GM12878 (cell line): ENCODE results near the gene MAPK8. TPM values are rescaled to one million over a fixed set of nuclear protein-coding genes. Genes with fewer than 3 reads are reported as not detected.
A peak's percentile ranks its signal among the peaks of the same experiment; 100 is the strongest.

Experiments
- ATAC-seq: fragments of 200-7000 bp; cut with Tn5 transposase; 3 replicates; pipeline ENCODE4 v1.9.1; 2020; ENCODE audit warnings: mild to moderate bottlenecking, moderate library complexity
- BruUV-seq: library from RNA; stranded (reverse); fragments of 400-500 nt; replicated peaks from 2 replicates; lab custom pipeline; 2021; lab: Mats Ljungman, UMichigan
- CTCF ChIA-PET: fragments of 300-600 bp; sonication (Branson Sonifier 250); formaldehyde crosslinking; extraction: SDS; loops from one replicate; lab custom pipeline; 2021; ENCODE audit warnings: inconsistent platforms; lab: Yijun Ruan, JAX
- POLR2A ChIA-PET: fragments of 350-600 bp; formaldehyde crosslinking; extraction: SDS; loops from one replicate; lab custom pipeline; 2021; ENCODE audit warnings: inconsistent platforms; lab: Charles Lee
- RAD21 ChIA-PET: fragments of 300-600 bp; sonication (Branson Sonifier 250); formaldehyde crosslinking; loops from one replicate; lab custom pipeline; 2023; ENCODE audit warnings: antibody characterized with exemption; ENCODE audit not compliant: unreplicated experiment; lab: Charles Lee
- SMC1A ChIA-PET: fragments of 300-600 bp; sonication (Branson Sonifier 250); formaldehyde crosslinking; loops from one replicate; lab custom pipeline; 2023; ENCODE audit not compliant: unreplicated experiment, uncharacterized antibody; lab: Charles Lee
- DNase-seq: peaks from one replicate; pipeline ENCODE4 v3.0.0-alpha.2; 2011; ENCODE audit warnings: low read depth, low spot score
- FAIRE-seq: peaks from 3 replicates; lab custom pipeline; 2011; peaks lifted over from hg19 to GRCh38; lab: Jason Lieb, UNC
- H2AFZ ChIP-seq: 2 replicates; pipeline ENCODE4 v1.6.0; 2011; ENCODE audit warnings: low read depth, low read length, control low read depth; ENCODE audit not compliant: control insufficient read depth
- H3K27ac ChIP-seq: 2 replicates; pipeline ENCODE4 v1.5.1; 2011; ENCODE audit warnings: control low read depth; ENCODE audit not compliant: control insufficient read depth, insufficient read depth
- H3K27me3 ChIP-seq, 2 experiments: replicated peaks in 1 of 2; 2 replicates each; pipeline versions ENCODE4 v1.6.0 to v1.6.1; 2011; ENCODE audit warnings: low read length in 1 of 2; ENCODE audit not compliant: control insufficient read depth in 2 of 2, insufficient read depth in 2 of 2
- H3K36me3 ChIP-seq, 2 experiments: 2 replicates each; pipeline ENCODE4 v1.5.1; 2011; ENCODE audit warnings: low read length in 1 of 2; ENCODE audit not compliant: control insufficient read depth in 2 of 2, insufficient read depth in 2 of 2
- H3K4me1 ChIP-seq: 2 replicates; pipeline ENCODE4 v1.6.1; 2011; ENCODE audit warnings: mild to moderate bottlenecking, low read length, moderate library complexity, mixed read lengths; ENCODE audit not compliant: control insufficient read depth, insufficient read depth
- H3K4me2 ChIP-seq: 2 replicates; pipeline ENCODE4 v1.6.0; 2011; ENCODE audit warnings: control low read depth; ENCODE audit not compliant: control insufficient read depth, insufficient read depth
- H3K4me3 ChIP-seq: fragments of 200-600 bp; sonication (generic); 2 replicates; pipeline ENCODE4 v1.5.1; 2016
- H3K79me2 ChIP-seq: 2 replicates; pipeline ENCODE4 v1.6.0; 2011; ENCODE audit warnings: low read length; ENCODE audit not compliant: control insufficient read depth, insufficient read depth
- H3K9ac ChIP-seq: 2 replicates; pipeline ENCODE4 v1.8.0; 2011; ENCODE audit warnings: low read length, control low read depth, mixed read lengths; ENCODE audit not compliant: control insufficient read depth, insufficient read depth
- H3K9me3 ChIP-seq: replicated peaks from 3 replicates; pipeline ENCODE4 v1.5.1; 2011; ENCODE audit warnings: mild to moderate bottlenecking, low read length; ENCODE audit not compliant: control insufficient read depth, insufficient read depth
- H4K20me1 ChIP-seq: 2 replicates; pipeline ENCODE4 v1.6.0; 2011; ENCODE audit not compliant: control insufficient read depth, insufficient read depth
- CEBPB ChIP-seq, 2 experiments: fragments of 150-350 bp in 1 of 2; IDR thresholded peaks; 2 replicates each; pipeline ENCODE4 v1.6.1; 2012 to 2014; ENCODE audit warnings: low read depth in 2 of 2, low read length in 2 of 2, borderline replicate concordance in 1 of 2, inconsistent platforms in 1 of 2
- EP300 ChIP-seq, 2 experiments: fragments of 150-350 bp in 1 of 2; IDR thresholded peaks; 2 replicates each; pipeline ENCODE4 v1.6.1; 2011 to 2012; ENCODE audit warnings: low read depth in 2 of 2, low read length in 2 of 2, borderline replicate concordance in 1 of 2, improper control_type of control experiment in 1 of 2, inconsistent platforms in 1 of 2; ENCODE audit not compliant: control insufficient read depth in 1 of 2
- FOXK2 ChIP-seq: fragments of 450-650 bp; IDR thresholded peaks from 2 replicates; pipeline ENCODE4 v1.6.1; 2017; ENCODE audit warnings: mild to moderate bottlenecking, moderate library complexity
- FOXM1 ChIP-seq: IDR thresholded peaks from 2 replicates; pipeline ENCODE4 v1.6.1; 2012; ENCODE audit warnings: low read depth, mild to moderate bottlenecking, inconsistent platforms, low read length, moderate library complexity
- IRF4 ChIP-seq: IDR thresholded peaks from 2 replicates; pipeline ENCODE4 v1.6.1; 2011; ENCODE audit warnings: low read depth, low read length
- JUNB ChIP-seq: IDR thresholded peaks from 2 replicates; pipeline ENCODE4 v1.6.1; 2016; ENCODE audit warnings: antibody characterized with exemption, mild to moderate bottlenecking
- KAT2A ChIP-seq: conservative IDR thresholded peaks from 2 replicates; pipeline ENCODE4 v1.6.1; 2011; ENCODE audit warnings: low read depth, low read length; ENCODE audit not compliant: control insufficient read depth
- NFYA ChIP-seq: IDR thresholded peaks from 2 replicates; pipeline ENCODE4 v1.6.1; 2011; ENCODE audit warnings: low read depth, mild to moderate bottlenecking, low read length, improper control_type of control experiment, borderline replicate concordance
- NFYB ChIP-seq: IDR thresholded peaks from 2 replicates; pipeline ENCODE4 v1.6.1; 2011; ENCODE audit warnings: low read depth, mild to moderate bottlenecking, low read length, improper control_type of control experiment, moderate library complexity; ENCODE audit not compliant: insufficient read depth
- RAD21 ChIP-seq: IDR thresholded peaks from 2 replicates; pipeline ENCODE4 v1.6.1; 2011; ENCODE audit warnings: mild to moderate bottlenecking, low read depth, low read length, moderate library complexity; ENCODE audit not compliant: insufficient read depth
- RB1 ChIP-seq: fragments of 450-650 bp; formaldehyde crosslinking; IDR thresholded peaks from 2 replicates; pipeline ENCODE4 v1.6.1; 2017; ENCODE audit warnings: mild to moderate bottlenecking, borderline replicate concordance
- SIN3A ChIP-seq: IDR thresholded peaks from 2 replicates; pipeline ENCODE4 v1.6.1; 2012; ENCODE audit warnings: low read depth, low read length, improper control_type of control experiment
- SMAD5 ChIP-seq: IDR thresholded peaks from 2 replicates; pipeline ENCODE4 v1.6.1; 2016; ENCODE audit warnings: antibody characterized with exemption, low read depth
- SREBF2 ChIP-seq: IDR thresholded peaks from 2 replicates; pipeline ENCODE4 v1.6.1; 2012; ENCODE audit warnings: mild to moderate bottlenecking, low read length
- SRF ChIP-seq, 2 experiments: IDR thresholded peaks; 2 replicates each; pipeline ENCODE4 v1.6.1; 2011; ENCODE audit warnings: low read depth in 2 of 2, low read length in 2 of 2, mild to moderate bottlenecking in 1 of 2, moderate library complexity in 1 of 2
- SUZ12 ChIP-seq: fragments of 200-600 bp; sonication (generic); IDR thresholded peaks from one replicate; pipeline ENCODE4 v1.6.1; 2018; ENCODE audit warnings: antibody characterized with exemption, mild to moderate bottlenecking; ENCODE audit not compliant: unreplicated experiment
- WGBS: methylation state at CpG from one replicate; pipeline ENCODE4 v1.1.6; 2016; ENCODE audit warnings: low lambda C conversion rate; ENCODE audit not compliant: insufficient replicate concordance, insufficient coverage; ENCODE audit errors: missing lambda C conversion rate; 5-methylcytosine and 5-hydroxymethylcytosine counted together
- in situ Hi-C: fragments of 300-500 bp; cut with MboI; formaldehyde crosslinking; loops from 9 replicates; pipeline ENCODE4 v1.14.3; 2018; ENCODE audit warnings: mixed read lengths
- intact Hi-C: fragments of 100-400 bp; cut with micrococcal nuclease; formaldehyde crosslinking; loops from one replicate; pipeline ENCODE4 v1.14.2; 2022; ENCODE audit not compliant: unreplicated experiment
- polyA plus RNA-seq, 11 experiments: library from polyadenylated mRNA; depleted of rRNA in 4 of 11; unstranded in 6 of 11; stranded (reverse) in 5 of 11; fragments of >200 nt; fragmentation: Nextera tagmentation in 4 of 11; fragmentation: Illumina TruSeq in 1 of 11; extraction: Ambion mirVana in 4 of 11; extraction: Trizol in 1 of 11; gene quantifications; 1 replicate in 1 of 11; 2 replicates in 10 of 11; pipeline versions ENCODE4 v1.2.1 to v1.2.3, GENCODE V29; 2011 to 2016; ENCODE audit warnings: inconsistent platforms in 2 of 11, missing spikeins in 2 of 11, low read depth in 1 of 11
- total RNA-seq, 4 experiments: library from RNA; depleted of rRNA in 3 of 4; stranded (reverse); fragments of >200 nt in 3 of 4; fragmentation: Illumina TruSeq in 1 of 4; extraction: Trizol in 1 of 4; gene quantifications; 2 replicates each; pipeline versions ENCODE4 v1.2.1 to v1.2.3, GENCODE V29; 2013 to 2021
- TF ChIP-seq, protein P1 (sequence below), 3 experiments: IDR thresholded peaks in 2 of 3; conservative IDR thresholded peaks in 1 of 3; 2 replicates each; pipeline ENCODE4 v1.5.1; 2011; ENCODE audit warnings: low read depth in 3 of 3, low read length in 3 of 3, mild to moderate bottlenecking in 3 of 3, control low read depth in 2 of 3, moderate library complexity in 2 of 3, inconsistent platforms in 1 of 3, mixed read lengths in 1 of 3; ENCODE audit not compliant: control insufficient read depth in 2 of 3, insufficient read depth in 1 of 3; ENCODE audit errors: extremely low read depth in 1 of 3
- TF ChIP-seq, protein P2 (sequence below): fragments of 450-650 bp; IDR thresholded peaks from 2 replicates; pipeline ENCODE4 v1.6.1; 2016; ENCODE audit warnings: mild to moderate bottlenecking

The MAPK8 gene
- total and polyA plus RNA-seq, 10 of the 15 experiments (the other 5 are each of a cell fraction or from before 2014, with no cell fraction given) = 3.9 to 102 (median 40.0) TPM

- RAD21 ChIA-PET = interaction anchor here (0.6 to 2.4 kb wide), 22 partner anchors 9 to 347 kb away, joined by 3 to 32 read pairs (median 4); no protein-coding TSS in a partner anchor
- Histone ChIP-seq H3K36me3 (no peaks in the 10 kb centered on the region), H3K9ac (no peak overlapping the region), H3K9me3 (no peaks in the 10 kb centered on the region; the same call in 2 of the 3 replicates), H4K20me1 (no peaks in the 10 kb centered on the region), H3K79me2 (peaks cover 35% of the 10 kb centered on the region), H3K4me1 (peaks cover 6% of the 10 kb centered on the region), H2AFZ (no peak overlapping the region), H3K4me3 (peak overlapping the region; percentile 40; the same call in 1 of the 2 replicates), H3K27me3 (no peaks in the 10 kb centered on the region), H3K4me2 (peak overlapping the region; percentile 65), H3K27ac (no peak overlapping the region; the same call in 1 of the 2 replicates)
- POLR2A ChIA-PET = interaction anchor here (0.6 to 1.5 kb wide), 5 partner anchors 13 to 567 kb away, joined by 3 to 9 read pairs (median 4); no protein-coding TSS in a partner anchor
- SMC1A ChIA-PET = interaction anchor here (0.6 to 5.8 kb wide), 24 partner anchors 8 to 881 kb away, joined by 3 to 43 read pairs (median 4); no protein-coding TSS in a partner anchor
- ATAC-seq = peak; percentile 40
- BruUV-seq = no TSS peak
- intact Hi-C loops (loop anchor here (5.0 kb wide), 1 partner anchor 198 kb away; no protein-coding TSS in a partner anchor), in situ Hi-C loops (no loop called here)
- CTCF ChIA-PET = interaction anchor here (0.8 to 3.6 kb wide), 39 partner anchors 9 to 348 kb away, joined by 3 to 24 read pairs (median 5); no protein-coding TSS in a partner anchor
- 0% methylated on average over 2 of the region's 2 CpGs for WGBS
- FAIRE-seq = peak; percentile 62
- no peak for DNase-seq
- TF ChIP-seq SUZ12 (no peak), RAD21 (peak; percentile 58; the same call in 1 of the 2 replicates), FOXM1 (no peak), SREBF2 (no peak), NFYB (no peak), EP300 (IDR thresholded peaks at IDR 0.05; ENCODE audit: borderline replicate concordance in 1 of 2, control insufficient read depth in 1 of 2, low read depth in 2 of 2, low read length in 2 of 2) (0 out of 4 replicates have a peak, but pooled peaks of 1 of the 2 experiments have one; percentile 11), SIN3A (no peak), KAT2A (no peak), SRF (IDR thresholded peaks at IDR 0.05; ENCODE audit: low read depth in 2 of 2, low read length in 2 of 2) (no peak), CEBPB (IDR thresholded peaks at IDR 0.05; ENCODE audit: borderline replicate concordance in 1 of 2, low read depth in 2 of 2, low read length in 2 of 2) (no peak), RB1 (no peak), IRF4 (no peak), FOXK2 (no peak), NFYA (no peak), JUNB (peak; percentile 81), SMAD5 (no peak)
- TF ChIP-seq, protein P1, sequence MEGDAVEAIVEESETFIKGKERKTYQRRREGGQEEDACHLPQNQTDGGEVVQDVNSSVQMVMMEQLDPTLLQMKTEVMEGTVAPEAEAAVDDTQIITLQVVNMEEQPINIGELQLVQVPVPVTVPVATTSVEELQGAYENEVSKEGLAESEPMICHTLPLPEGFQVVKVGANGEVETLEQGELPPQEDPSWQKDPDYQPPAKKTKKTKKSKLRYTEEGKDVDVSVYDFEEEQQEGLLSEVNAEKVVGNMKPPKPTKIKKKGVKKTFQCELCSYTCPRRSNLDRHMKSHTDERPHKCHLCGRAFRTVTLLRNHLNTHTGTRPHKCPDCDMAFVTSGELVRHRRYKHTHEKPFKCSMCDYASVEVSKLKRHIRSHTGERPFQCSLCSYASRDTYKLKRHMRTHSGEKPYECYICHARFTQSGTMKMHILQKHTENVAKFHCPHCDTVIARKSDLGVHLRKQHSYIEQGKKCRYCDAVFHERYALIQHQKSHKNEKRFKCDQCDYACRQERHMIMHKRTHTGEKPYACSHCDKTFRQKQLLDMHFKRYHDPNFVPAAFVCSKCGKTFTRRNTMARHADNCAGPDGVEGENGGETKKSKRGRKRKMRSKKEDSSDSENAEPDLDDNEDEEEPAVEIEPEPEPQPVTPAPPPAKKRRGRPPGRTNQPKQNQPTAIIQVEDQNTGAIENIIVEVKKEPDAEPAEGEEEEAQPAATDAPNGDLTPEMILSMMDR (IDR thresholded peaks at IDR 0.05 in 2 of 3, conservative IDR thresholded peaks at IDR 0.05 in 1 of 3; ENCODE audit: control insufficient read depth in 2 of 3, extremely low read depth in 1 of 3, insufficient read depth in 1 of 3, low read depth in 3 of 3, low read length in 3 of 3) = peak; percentile 12 to 64 (median 37); a peak in 5 of 6 replicates
- TF ChIP-seq, protein P2, sequence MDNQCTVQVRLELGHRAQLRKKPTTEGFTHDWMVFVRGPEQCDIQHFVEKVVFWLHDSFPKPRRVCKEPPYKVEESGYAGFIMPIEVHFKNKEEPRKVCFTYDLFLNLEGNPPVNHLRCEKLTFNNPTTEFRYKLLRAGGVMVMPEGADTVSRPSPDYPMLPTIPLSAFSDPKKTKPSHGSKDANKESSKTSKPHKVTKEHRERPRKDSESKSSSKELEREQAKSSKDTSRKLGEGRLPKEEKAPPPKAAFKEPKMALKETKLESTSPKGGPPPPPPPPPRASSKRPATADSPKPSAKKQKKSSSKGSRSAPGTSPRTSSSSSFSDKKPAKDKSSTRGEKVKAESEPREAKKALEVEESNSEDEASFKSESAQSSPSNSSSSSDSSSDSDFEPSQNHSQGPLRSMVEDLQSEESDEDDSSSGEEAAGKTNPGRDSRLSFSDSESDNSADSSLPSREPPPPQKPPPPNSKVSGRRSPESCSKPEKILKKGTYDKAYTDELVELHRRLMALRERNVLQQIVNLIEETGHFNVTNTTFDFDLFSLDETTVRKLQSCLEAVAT = 0 out of 2 replicates have a peak, but pooled peaks have one; percentile 23
Measured at GRCh38 chr10:48309711-48310226, 3.3 kb downstream of the MAPK8 start.
